ENCODE measurements around the gene CCL24.

GRCh38 chr7:75815418-75816064, 1.9 kb upstream of the CCL24 start:
- TF ChIP-seq CTCF (IDR thresholded peaks at IDR 0.05) (no peak), POLR2A (IDR thresholded peaks at IDR 0.05) (no peak)

All from body of pancreas (tissue), 4 donors.